GM19328 (cell line): ENCODE measurements around the gene FOXD4L6.
"Not testable (repeated sequence)": the region's sequence is repeated elsewhere in the genome, so short reads cannot be mapped to it uniquely, and the experiment has no call there.

ENCODE experiments used
- ATAC-seq: cut with Tn5 transposase; IDR thresholded peaks from one replicate; pipeline ENCODE4 v1.9.1; 2021; ENCODE audit warnings: mild to moderate bottlenecking, moderate library complexity; ENCODE audit not compliant: unreplicated experiment

The FOXD4L6 gene

GRCh38 chr9:41128581-41128980 lies at the start of gene FOXD4L6:
TSS of gene FOXD4L6 (minus strand) at chr9:41128681. CDS start at chr9:41128383, 298 bp downstream.
- ATAC-seq: not testable (repeated sequence)

DNA sequence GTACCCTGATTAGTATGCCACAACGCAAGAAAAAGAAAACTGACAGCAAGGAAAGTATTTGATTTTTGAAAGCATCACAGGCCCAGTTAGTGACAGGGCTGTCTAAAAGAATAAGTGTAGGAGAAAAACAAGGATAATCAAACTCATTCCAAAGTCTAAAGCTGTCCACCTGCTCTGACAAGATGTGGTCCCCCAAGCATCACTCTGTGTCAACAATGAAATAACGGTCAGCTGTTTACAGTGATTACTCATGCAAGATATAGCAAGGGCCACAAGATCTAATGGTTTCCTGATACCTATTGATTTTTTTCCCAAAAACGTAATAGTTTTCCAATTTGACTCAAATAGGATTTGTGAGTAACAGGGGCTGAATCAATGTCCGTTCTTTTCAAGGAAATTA lies 46.5 kb upstream of the FOXD4L6 start:
- not testable (repeated sequence) for ATAC-seq

- not testable (repeated sequence) for ATAC-seq
Measured at GRCh38 chr9:41150116-41150515, 21.6 kb upstream of the FOXD4L6 start.

DNA sequence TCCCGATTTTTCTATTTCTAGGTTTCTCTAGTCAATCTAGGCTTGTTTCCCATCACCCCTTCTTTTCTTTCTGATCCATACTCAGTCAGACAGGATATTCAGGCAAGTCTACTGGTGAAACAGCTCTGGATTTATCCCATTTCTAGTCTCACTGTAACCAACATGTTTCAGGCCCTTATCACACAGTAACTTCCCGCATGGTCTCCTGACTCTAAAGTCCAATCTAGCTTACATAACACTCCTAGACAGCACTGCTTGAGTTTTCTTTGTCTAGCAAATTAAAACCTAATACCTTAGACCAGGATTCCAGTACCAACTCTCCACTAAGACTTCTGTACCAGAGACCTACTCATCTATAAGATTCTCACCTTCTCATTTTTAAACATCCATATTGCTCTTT lies 13.4 kb upstream of the FOXD4L6 start:
- not testable (repeated sequence) for ATAC-seq

DNA sequence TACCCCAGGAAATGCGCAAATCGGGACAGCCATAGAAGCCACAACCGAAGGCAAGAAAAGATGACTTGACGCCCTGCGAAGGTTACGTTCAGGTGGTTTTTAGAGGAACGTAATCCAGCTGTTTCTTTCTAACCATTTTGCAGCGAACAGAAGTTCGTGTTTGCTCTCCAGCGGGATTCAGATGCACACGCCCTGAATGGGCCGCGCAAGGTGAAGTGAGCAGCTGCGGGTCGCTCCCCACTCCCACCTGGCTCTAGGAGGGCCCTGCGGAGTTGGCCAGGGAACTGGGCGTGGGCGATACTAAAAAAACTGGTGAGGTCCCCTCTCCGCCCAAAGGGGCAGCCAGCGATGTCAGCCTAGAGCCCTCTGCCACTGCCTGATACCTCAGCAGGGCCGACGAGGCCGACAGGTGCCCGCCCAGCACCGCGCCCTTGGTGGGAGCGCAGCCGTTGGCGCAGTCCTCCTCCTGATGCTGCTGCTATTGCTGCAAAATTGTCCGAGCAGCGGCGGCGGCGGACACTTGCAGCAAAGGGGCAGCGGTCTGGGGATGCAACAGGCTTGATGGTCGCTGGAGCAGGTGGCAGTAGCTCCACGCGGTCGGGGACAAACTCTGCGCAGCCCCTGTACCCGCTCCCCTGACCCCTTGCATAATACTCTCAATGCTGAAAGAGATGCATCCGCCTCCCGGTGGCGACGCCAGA lies 1.6 kb downstream of the FOXD4L6 start:
- ATAC-seq: not testable (repeated sequence)

GRCh38 chr9:41125936-41126335 lies 2.5 kb downstream of the FOXD4L6 start:
- ATAC-seq: not testable (repeated sequence)

GRCh38 chr9:41125109-41125658 lies 3.3 kb downstream of the FOXD4L6 start:
- ATAC-seq: not testable (repeated sequence)

- not testable (repeated sequence) for ATAC-seq
Measured at GRCh38 chr9:41124250-41125108, 4.0 kb downstream of the FOXD4L6 start.

DNA sequence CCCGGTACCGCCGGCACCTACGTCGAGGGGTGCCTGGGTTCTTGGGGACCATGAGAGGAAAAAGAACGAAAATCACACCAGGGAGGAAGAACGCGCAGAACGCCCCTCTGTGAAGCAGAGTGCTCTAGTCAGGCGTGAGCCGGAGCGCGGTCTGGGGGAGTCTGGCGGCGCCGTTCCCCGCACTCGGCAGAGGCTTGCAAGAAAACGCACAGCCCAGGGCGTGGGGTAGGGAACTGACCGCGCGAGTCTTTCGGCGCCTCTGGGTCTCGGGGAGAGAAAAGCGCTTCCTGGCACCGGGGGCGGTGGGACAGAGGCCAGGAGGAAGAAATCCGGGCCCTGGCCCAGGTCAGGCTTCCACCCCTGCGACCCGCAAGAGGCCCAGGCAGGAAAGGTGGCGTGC lies 4.7 kb downstream of the FOXD4L6 start:
- not testable (repeated sequence) for ATAC-seq

GRCh38 chr9:41123396-41123795 lies 5.1 kb downstream of the FOXD4L6 start:
- not testable (repeated sequence) for ATAC-seq

- ATAC-seq: not testable (repeated sequence)
Measured at GRCh38 chr9:41120696-41121095, 7.8 kb downstream of the FOXD4L6 start.

- ATAC-seq: not testable (repeated sequence)
Measured at GRCh38 chr9:41119719-41120118, 8.8 kb downstream of the FOXD4L6 start.

GRCh38 chr9:41119311-41119710 lies 9.2 kb downstream of the FOXD4L6 start:
- not testable (repeated sequence) for ATAC-seq

- not testable (repeated sequence) for ATAC-seq
Measured at GRCh38 chr9:41113348-41113747, 15.1 kb downstream of the FOXD4L6 start.

GRCh38 chr9:41111414-41111813 lies 17.1 kb downstream of the FOXD4L6 start:
- ATAC-seq: not testable (repeated sequence)

DNA sequence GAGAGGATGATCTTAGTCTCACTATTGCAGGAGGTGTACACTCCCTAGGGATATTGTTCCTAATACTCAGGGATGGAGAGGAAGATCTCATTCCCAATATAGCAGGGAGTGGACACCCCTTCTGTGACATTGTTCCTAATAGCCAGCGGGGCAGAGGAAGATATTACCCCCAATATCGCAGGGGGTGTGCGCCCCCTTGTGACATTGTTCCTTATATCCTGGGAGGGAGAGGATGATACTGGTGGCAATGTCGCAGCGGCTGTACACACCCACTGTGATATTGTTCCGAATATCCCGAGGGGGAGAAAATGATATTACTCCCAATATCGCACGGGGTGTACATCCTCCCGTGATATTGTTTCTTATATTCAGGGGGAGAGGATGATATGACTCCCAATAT lies 17.6 kb downstream of the FOXD4L6 start:
- not testable (repeated sequence) for ATAC-seq

DNA sequence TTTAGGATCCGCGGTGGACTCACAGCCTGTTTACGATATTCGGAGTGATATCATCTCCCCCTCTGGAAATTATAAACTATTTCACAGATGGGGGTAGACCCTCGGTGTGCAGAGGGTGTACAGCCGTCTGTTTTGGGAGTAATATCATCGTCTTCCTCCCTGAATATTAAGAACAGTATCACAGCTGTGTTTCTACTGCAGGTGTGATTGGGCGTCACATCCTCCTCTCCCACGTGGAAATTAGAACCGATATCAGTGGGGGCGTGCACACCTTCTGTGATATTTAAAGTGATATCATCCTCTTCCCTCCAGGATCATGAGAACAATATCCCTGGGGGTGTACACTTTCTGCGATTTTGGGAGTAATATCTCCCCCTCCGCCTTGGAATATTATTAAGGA lies 19.2 kb downstream of the FOXD4L6 start:
- ATAC-seq: not testable (repeated sequence)

DNA sequence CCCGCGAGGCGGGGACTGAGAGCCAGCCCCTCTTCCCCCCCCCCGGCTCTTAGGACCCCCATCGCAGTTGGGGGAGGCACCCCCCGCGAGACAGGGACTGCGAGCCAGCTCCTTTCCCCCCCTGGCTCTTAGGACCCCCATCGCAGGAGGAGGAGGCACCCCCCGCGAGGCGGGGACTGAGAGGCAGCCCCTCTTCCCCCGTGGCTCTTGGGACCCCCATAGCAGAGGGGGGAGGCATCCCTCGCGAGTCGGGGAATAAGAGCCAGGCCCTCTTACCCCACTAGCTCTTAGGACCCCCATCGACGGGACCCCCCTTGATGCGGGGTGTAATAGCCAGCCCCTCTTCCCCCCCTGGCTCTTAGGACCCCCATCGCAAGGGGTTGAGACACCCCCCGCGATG lies 19.7 kb downstream of the FOXD4L6 start:
- not testable (repeated sequence) for ATAC-seq

GRCh38 chr9:41106472-41107116 lies 21.9 kb downstream of the FOXD4L6 start:
- not testable (repeated sequence) for ATAC-seq

DNA sequence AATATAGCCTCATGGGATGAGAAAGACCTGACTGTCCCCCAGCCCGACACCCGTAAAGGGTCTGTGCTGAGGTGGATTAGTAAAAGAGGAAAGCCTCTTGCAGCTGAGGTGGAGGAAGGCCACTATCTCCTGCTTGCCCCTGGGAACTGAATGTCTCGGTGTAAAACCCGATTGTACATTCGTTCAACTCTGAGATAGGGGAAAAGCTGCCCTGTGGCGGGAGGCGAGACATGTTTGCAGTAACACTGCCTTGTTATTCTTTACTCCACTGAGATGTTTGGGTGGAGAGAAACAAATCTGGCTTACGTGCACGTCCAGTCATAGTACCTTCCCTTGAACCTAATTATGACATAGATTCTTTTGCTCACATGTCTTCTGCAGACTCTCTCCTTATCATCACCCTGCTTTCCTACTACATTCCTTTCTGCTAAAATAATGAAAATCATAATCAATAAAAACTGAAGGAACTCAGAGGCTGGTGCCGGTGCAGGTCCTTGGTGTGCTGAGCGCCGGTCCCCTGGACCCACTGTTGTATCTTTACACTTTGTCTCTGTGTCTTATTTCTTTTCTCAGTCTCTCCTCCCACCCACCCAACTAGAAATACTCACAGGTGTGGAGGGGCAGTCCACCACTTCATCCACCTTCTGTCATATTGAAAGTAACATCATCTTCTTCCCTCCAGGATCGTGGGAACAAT lies 22.8 kb downstream of the FOXD4L6 start:
- ATAC-seq: not testable (repeated sequence)
